Naive thymus-derived CD4-positive, alpha-beta T cell (primary cell): ENCODE measurements around the gene SBK3. TPM values are rescaled to one million over a fixed set of nuclear protein-coding genes. Genes with fewer than 3 reads are reported as not detected.
A peak's percentile ranks its signal among the peaks of the same experiment; 100 is the strongest.
"Not testable (repeated sequence)": the region's sequence is repeated elsewhere in the genome, so short reads cannot be mapped to it uniquely, and the experiment has no call there.

Experiments
- ATAC-seq: fragments of 150-1000 bp; cut with Tn5 transposase; 2 replicates; pipeline ENCODE4 v1.10.0; 2021; ENCODE audit warnings: mild to moderate bottlenecking, moderate library complexity
- CTCF ChIA-PET: fragments of 350-600 bp; sonication (Branson Sonifier 250); formaldehyde crosslinking; loops from one replicate; lab custom pipeline; 2021; ENCODE audit warnings: antibody characterized with exemption; lab: Charles Lee
- POLR2A ChIA-PET: fragments of 350-600 bp; sonication (Branson Sonifier 250); formaldehyde crosslinking; loops from one replicate; lab custom pipeline; 2021; ENCODE audit warnings: antibody characterized with exemption, inconsistent platforms; lab: Charles Lee
- DNase-seq, 9 donors: peaks; one replicate each; pipeline versions ENCODE4 v3.0.0 to v3.0.0-alpha.2; 2020 to 2022; ENCODE audit warnings: mixed read lengths in 1 of 9
- H3K27ac ChIP-seq: one replicate; pipeline ENCODE4 v1.7.0; 2013; ENCODE audit warnings: mild to moderate bottlenecking, low read depth, low read length, moderate library complexity
- H3K27me3 ChIP-seq, 2 donors: one replicate each; pipeline ENCODE4 v1.7.0; 2013; ENCODE audit warnings: low read length in 2 of 2, mild to moderate bottlenecking in 2 of 2, moderate library complexity in 2 of 2; ENCODE audit not compliant: control insufficient read depth in 2 of 2, insufficient read depth in 2 of 2
- H3K36me3 ChIP-seq, 3 experiments: 1 replicate in 2 of 3; 2 replicates in 1 of 3; pipeline ENCODE4 v1.7.0; 2013; ENCODE audit warnings: low read length in 3 of 3, mild to moderate bottlenecking in 3 of 3, moderate library complexity in 1 of 3; ENCODE audit not compliant: insufficient read depth in 3 of 3, control insufficient read depth in 2 of 3
- H3K4me1 ChIP-seq, 2 donors: one replicate each; pipeline ENCODE4 v1.7.0; 2013; ENCODE audit warnings: low read length in 2 of 2, mild to moderate bottlenecking in 2 of 2, moderate library complexity in 1 of 2; ENCODE audit not compliant: control insufficient read depth in 2 of 2, insufficient read depth in 2 of 2
- H3K4me3 ChIP-seq: 2 replicates; pipeline ENCODE4 v1.7.0; 2013; ENCODE audit warnings: mild to moderate bottlenecking, low read length
- H3K9me3 ChIP-seq, 3 experiments: 1 replicate in 2 of 3; 2 replicates in 1 of 3; pipeline ENCODE4 v1.7.0; 2013; ENCODE audit warnings: low read length in 3 of 3; ENCODE audit not compliant: control insufficient read depth in 2 of 3
- H3K27ac Mint-ChIP-seq, 9 donors: one replicate each; pipeline ENCODE4 v1.8.0; 2020 to 2022; ENCODE audit warnings: mixed read lengths in 9 of 9, mild to moderate bottlenecking in 8 of 9, moderate library complexity in 5 of 9, inconsistent platforms in 2 of 9
- H3K27me3 Mint-ChIP-seq, 5 donors: one replicate each; pipeline ENCODE4 v1.8.0; 2021 to 2022; ENCODE audit warnings: mixed read lengths in 5 of 5, mild to moderate bottlenecking in 1 of 5
- H3K36me3 Mint-ChIP-seq, 5 donors: one replicate each; pipeline ENCODE4 v1.8.0; 2020 to 2022; ENCODE audit warnings: mixed read lengths in 5 of 5, mild to moderate bottlenecking in 3 of 5, inconsistent platforms in 1 of 5
- H3K4me1 Mint-ChIP-seq, 7 donors: one replicate each; pipeline ENCODE4 v1.8.0; 2020 to 2022; ENCODE audit warnings: mixed read lengths in 7 of 7, mild to moderate bottlenecking in 3 of 7, inconsistent platforms in 1 of 7
- H3K4me3 Mint-ChIP-seq, 10 donors: one replicate each; pipeline ENCODE4 v1.8.0; 2020 to 2022; ENCODE audit warnings: mild to moderate bottlenecking in 10 of 10, mixed read lengths in 10 of 10, moderate library complexity in 6 of 10, inconsistent platforms in 2 of 10
- H3K9me3 Mint-ChIP-seq, 11 donors: one replicate each; pipeline ENCODE4 v1.8.0; 2020 to 2022; ENCODE audit warnings: mixed read lengths in 11 of 11, mild to moderate bottlenecking in 4 of 11, inconsistent platforms in 1 of 11, moderate library complexity in 1 of 11
- intact Hi-C, 2 donors: fragments of 100-400 bp; cut with micrococcal nuclease; formaldehyde crosslinking; loops; one replicate each; pipeline ENCODE4 v1.15.1; 2023
- polyA plus RNA-seq, 2 donors: library from polyadenylated mRNA; unstranded; fragments of 300-500 nt; fragmentation: Illumina TruSeq; gene quantifications; one replicate each; pipeline ENCODE4 v1.2.3, GENCODE V29; 2021
- total RNA-seq, 6 experiments: library from RNA in 5 of 6; stranded (reverse) in 5 of 6; gene quantifications; 1 replicate in 5 of 6; 2 replicates in 1 of 6; pipeline ENCODE4 v1.2.3 and lab custom pipeline; 2021 to 2026

SBK3 gene
- total and polyA plus RNA-seq, 7 experiments from 2014 or later = not detected

- H3K27me3 Mint-ChIP-seq = no peaks in the 10 kb centered on the region
- H3K4me1 Mint-ChIP-seq = peaks cover 16 to 25% (median 20%) of the 10 kb centered on the region in 7 donors
- Histone ChIP-seq H3K27ac (peak overlapping the region; percentile 87), H3K4me1 (peaks cover 8 to 16% of the 10 kb centered on the region in 2 donors), H3K9me3 (peaks cover 0 to 3% (median 0%) of the 10 kb centered on the region in 3 experiments), H3K36me3 (peaks cover 0 to 11% (median 0%) of the 10 kb centered on the region in 3 experiments), H3K4me3 (no peak overlapping the region), H3K27me3 (no peaks in the 10 kb centered on the region)
- no peak for ATAC-seq
- H3K36me3 Mint-ChIP-seq = peaks cover 0 to 15% (median 9%) of the 10 kb centered on the region in 5 donors
- H3K4me3 Mint-ChIP-seq = peak overlapping the region; percentile 85 to 92 (median 88)
- intact Hi-C loops = no loop called here
- ChIA-PET POLR2A (no interaction called here), CTCF (no interaction called here)
- DNase-seq = no peak
- peaks cover 0 to 8% (median 3%) of the 10 kb centered on the region in 11 donors for H3K9me3 Mint-ChIP-seq
- H3K27ac Mint-ChIP-seq = peak overlapping the region; percentile 74 to 96 (median 88)
Measured at GRCh38 chr19:55578761-55579747, 33.7 kb upstream of the SBK3 start.

- Mint-ChIP-seq H3K4me3 (peak overlapping the region in 1 of 10 donors; percentile 51), H3K36me3 (peaks cover 0 to 15% (median 9%) of the 10 kb centered on the region in 5 donors), H3K4me1 (peaks cover 16 to 25% (median 20%) of the 10 kb centered on the region in 7 donors), H3K9me3 (peaks cover 0 to 8% (median 3%) of the 10 kb centered on the region in 11 donors), H3K27ac (no peak overlapping the region), H3K27me3 (no peaks in the 10 kb centered on the region)
- ChIA-PET CTCF (no interaction called here), POLR2A (no interaction called here)
- DNase-seq (no peak), ATAC-seq (no peak)
- no peak overlapping the region for H3K4me3 ChIP-seq
- intact Hi-C loops = no loop called here
- H3K27me3 ChIP-seq = no peaks in the 10 kb centered on the region
- H3K9me3 ChIP-seq = peaks cover 0 to 3% (median 0%) of the 10 kb centered on the region in 3 experiments
- peaks cover 8 to 16% of the 10 kb centered on the region in 2 donors for H3K4me1 ChIP-seq
- H3K36me3 ChIP-seq = peaks cover 0 to 11% (median 0%) of the 10 kb centered on the region in 3 experiments
- H3K27ac ChIP-seq = no peak overlapping the region
Measured at GRCh38 chr19:55578031-55578760, 32.9 kb upstream of the SBK3 start.

- peaks cover 0 to 3% (median 0%) of the 10 kb centered on the region in 3 experiments for H3K9me3 ChIP-seq
- intact Hi-C loops = no loop called here
- no peak overlapping the region for H3K4me3 ChIP-seq
- DNase-seq (no peak), ATAC-seq (no peak)
- peaks cover 5 to 14% of the 10 kb centered on the region in 2 donors for H3K4me1 ChIP-seq
- peaks cover 0 to 15% (median 9%) of the 10 kb centered on the region in 5 donors for H3K36me3 Mint-ChIP-seq
- no peaks in the 10 kb centered on the region for H3K27me3 Mint-ChIP-seq
- peaks cover 0 to 8% (median 3%) of the 10 kb centered on the region in 11 donors for H3K9me3 Mint-ChIP-seq
- H3K27me3 ChIP-seq = no peaks in the 10 kb centered on the region
- peak overlapping the region in 8 of 10 donors; percentile 2 to 70 (median 38) for H3K4me3 Mint-ChIP-seq
- ChIA-PET CTCF (interaction anchor here (0.6 kb wide), 1 partner anchor 158 kb away, joined by 3 read pairs; no protein-coding TSS in a partner anchor), POLR2A (no interaction called here)
- H3K27ac ChIP-seq = no peak overlapping the region
- peaks cover 12 to 20% (median 17%) of the 10 kb centered on the region in 7 donors for H3K4me1 Mint-ChIP-seq
- H3K27ac Mint-ChIP-seq = peak overlapping the region in 2 of 9 donors; percentile 26 to 80
- peaks cover 0 to 11% (median 0%) of the 10 kb centered on the region in 3 experiments for H3K36me3 ChIP-seq
Measured at GRCh38 chr19:55576746-55577145, 31.4 kb upstream of the SBK3 start.

GRCh38 chr19:55573929-55574328 lies 28.6 kb upstream of the SBK3 start:
- H3K4me1 ChIP-seq, H3K27ac ChIP-seq, H3K4me3 ChIP-seq, H3K9me3 Mint-ChIP-seq, H3K4me1 Mint-ChIP-seq, H3K4me3 Mint-ChIP-seq, DNase-seq, H3K9me3 ChIP-seq, H3K27ac Mint-ChIP-seq, H3K27me3 Mint-ChIP-seq, ATAC-seq, POLR2A ChIA-PET, intact Hi-C loops, H3K27me3 ChIP-seq: not testable (repeated sequence)
- CTCF ChIA-PET = interaction anchor here (1.0 to 2.0 kb wide), 2 partner anchors 32 to 45 kb away, joined by 3 to 7 read pairs; partner anchors contain the start of gene ZNF865
- peaks cover 0 to 11% (median 0%) of the 10 kb centered on the region in 3 experiments for H3K36me3 ChIP-seq
- H3K36me3 Mint-ChIP-seq = peaks cover 0 to 10% (median 8%) of the 10 kb centered on the region in 5 donors

GRCh38 chr19:55569477-55569876 lies 24.1 kb upstream of the SBK3 start:
- intact Hi-C loops, CTCF ChIA-PET, H3K4me3 Mint-ChIP-seq: not testable (repeated sequence)

GRCh38 chr19:55567708-55568328 lies 22.5 kb upstream of the SBK3 start:
- Mint-ChIP-seq H3K27ac (no peak overlapping the region), H3K36me3 (peaks cover 0 to 4% (median 0%) of the 10 kb centered on the region in 5 donors), H3K27me3 (peaks cover 0 to 20% (median 6%) of the 10 kb centered on the region in 5 donors), H3K9me3 (peaks cover 0 to 2% (median 0%) of the 10 kb centered on the region in 11 donors), H3K4me3 (no peak overlapping the region), H3K4me1 (no peaks in the 10 kb centered on the region)
- Histone ChIP-seq H3K27ac (no peak overlapping the region), H3K4me1 (no peaks in the 10 kb centered on the region), H3K27me3 (no peaks in the 10 kb centered on the region), H3K9me3 (no peaks in the 10 kb centered on the region), H3K36me3 (no peaks in the 10 kb centered on the region), H3K4me3 (no peak overlapping the region)
- ChIA-PET POLR2A (no interaction called here), CTCF (no interaction called here)
- no peak for ATAC-seq
- intact Hi-C loops = no loop called here
- DNase-seq = no peak

More at GRCh38 chr19:55569477-55569876, 24.1 kb upstream of the SBK3 start:
- ATAC-seq, H3K9me3 Mint-ChIP-seq, H3K27me3 ChIP-seq, H3K27ac ChIP-seq, H3K36me3 Mint-ChIP-seq, H3K9me3 ChIP-seq, H3K4me3 ChIP-seq, H3K27ac Mint-ChIP-seq, H3K4me1 ChIP-seq, H3K4me1 Mint-ChIP-seq, H3K36me3 ChIP-seq, POLR2A ChIA-PET, DNase-seq: not testable (repeated sequence)
- H3K27me3 Mint-ChIP-seq = peaks cover 0 to 16% (median 6%) of the 10 kb centered on the region in 5 donors
